Glomerular visceral epithelial cell (primary cell): ENCODE measurements around the gene CACNA1C.

Experiments
- DNase-seq: peaks from one replicate; pipeline ENCODE4 v3.0.0-alpha.2; 2016; ENCODE audit errors: extremely low spot score

CACNA1C gene

DNA sequence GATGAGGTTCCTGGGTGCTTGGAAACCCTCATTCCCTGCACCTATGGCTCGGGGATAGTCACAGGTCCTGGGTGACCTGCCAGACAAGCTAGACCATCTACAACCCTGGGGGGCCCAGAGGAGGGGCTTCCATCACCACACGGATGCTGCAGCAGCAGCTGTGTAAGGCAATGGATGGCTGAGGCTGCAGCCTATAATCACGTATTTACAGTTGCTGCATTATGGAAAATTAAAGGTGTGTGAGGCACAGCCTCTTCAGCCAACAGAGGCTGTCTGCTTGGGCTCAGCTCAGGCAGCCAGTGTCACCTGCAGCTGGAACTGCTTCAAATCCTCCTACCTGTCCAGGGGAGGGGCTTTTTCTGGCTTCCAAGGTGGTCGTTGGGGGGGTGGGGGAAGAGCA lies 268.1 kb downstream of the CACNA1C start:
- DNase-seq: no peak

DNA sequence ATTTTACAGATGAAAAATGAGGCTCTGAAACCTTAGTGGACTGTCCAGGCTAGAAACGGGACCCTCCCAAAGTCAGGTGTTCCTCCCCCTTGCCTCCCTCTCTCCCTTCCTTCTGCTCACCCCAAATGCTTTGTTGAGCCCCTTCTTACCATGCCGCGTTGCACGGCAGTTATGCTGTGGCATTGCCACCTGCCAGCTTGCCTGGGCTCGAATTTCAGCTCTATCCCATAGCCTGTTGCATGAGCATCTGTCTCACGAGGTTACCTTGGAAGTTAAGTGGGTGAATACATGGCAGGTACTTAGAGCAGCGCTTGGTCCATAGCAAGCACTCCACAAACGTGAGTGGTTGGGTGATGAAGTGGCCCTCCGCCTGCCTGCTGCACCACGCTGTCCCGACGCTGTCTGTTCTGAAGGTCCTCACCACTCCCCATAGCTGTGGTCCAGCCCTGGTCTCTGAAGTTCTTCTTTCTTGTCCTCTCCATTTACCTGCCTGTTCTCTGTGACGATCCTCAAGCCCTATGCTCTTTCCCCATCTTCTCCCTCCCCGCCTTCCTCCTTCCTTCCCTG lies 269.9 kb downstream of the CACNA1C start:
- DNase-seq: no peak

DNA sequence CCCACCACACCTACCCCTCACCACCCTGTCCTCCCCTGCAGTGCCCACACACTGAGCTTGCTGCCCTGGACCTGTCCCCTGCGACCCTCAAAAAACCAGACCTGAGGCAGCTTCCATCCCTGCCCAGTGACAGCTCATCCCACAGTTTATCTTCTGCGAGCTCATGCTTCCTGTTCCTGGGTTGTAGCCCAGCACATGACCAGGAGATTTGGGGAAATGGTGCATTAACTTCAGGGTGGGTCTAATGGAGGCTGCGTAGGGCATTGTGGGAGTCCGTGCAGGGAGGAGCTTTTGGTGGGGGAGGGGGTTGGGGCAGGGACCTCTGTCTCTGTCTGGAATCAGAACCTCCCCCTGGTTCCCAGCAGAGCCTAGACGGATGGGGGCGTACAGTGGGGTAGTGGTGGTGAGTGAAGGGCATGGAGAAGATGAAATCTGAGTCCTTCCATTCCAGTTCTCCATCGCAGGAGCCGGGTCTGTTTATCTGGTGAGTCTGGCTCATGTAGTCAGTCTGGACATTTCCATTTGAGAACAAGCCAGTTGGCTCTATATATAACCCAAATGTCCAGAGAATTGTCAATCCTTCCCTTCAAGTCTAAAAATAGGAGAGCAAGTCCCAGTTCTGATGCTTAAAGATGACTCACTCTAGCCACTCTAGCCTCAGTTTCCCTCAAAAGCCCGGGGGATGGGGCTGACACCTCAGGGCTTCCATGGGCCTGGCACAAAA lies 270.9 kb downstream of the CACNA1C start:
- DNase-seq: no peak

DNA sequence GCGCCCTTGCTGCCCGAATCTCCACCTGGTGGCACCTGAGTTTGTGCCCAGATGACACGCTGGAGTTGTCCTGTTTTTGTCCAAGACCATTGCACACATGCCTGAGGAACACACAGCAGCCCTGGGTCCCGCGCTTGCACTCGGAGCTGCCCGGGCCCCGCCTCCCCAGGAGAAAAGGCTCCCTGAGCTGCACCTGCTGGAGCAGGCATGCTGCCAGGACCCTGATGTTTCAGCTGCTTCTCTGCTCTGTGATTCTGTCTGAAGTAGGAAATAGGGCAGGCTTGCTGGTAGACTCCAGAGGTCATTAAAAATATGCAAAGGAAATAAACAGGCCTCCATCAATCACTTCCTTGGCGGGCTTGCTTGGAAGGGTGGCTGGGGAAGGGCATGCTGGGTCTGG lies 271.6 kb downstream of the CACNA1C start:
- DNase-seq: no peak

DNA sequence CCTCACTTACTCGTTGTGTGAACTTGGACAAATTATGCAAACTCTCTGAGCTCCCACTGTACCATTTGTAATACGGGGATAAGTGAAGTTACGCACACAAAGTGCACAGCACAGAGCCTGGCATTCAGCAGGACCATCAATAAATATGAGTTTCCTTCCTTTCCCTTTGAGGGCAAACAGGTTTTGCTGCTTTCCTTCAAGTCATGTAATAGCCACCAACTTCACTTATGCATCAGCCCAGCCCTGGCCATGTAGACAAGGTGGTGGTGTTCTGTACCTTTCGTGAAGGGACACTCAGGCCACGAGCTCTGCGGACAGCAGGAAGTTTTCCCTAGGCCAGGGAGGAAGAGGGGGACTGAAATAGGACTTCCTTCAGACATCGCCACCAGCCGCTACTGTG lies 272.7 kb downstream of the CACNA1C start:
- no peak for DNase-seq

DNA sequence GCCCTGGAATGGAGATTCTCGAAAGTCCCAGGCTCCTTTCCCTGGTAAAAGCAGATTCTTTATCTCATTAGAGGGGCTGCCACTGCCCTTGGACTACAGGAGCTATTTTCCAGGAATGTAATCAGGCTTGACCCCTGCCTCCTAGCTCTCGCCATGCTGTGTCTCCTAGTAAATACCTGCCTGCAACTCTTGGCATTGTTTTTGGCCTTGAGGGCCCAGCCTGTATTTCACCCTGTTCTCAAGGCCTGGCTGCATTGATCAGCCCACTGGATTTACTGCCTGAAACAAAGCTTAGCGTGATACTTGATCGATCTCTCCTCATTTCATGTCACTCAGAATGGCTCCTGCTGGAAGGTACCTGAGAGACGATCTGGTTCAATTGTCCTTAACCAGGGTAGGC lies 273.7 kb downstream of the CACNA1C start:
- no peak for DNase-seq

DNA sequence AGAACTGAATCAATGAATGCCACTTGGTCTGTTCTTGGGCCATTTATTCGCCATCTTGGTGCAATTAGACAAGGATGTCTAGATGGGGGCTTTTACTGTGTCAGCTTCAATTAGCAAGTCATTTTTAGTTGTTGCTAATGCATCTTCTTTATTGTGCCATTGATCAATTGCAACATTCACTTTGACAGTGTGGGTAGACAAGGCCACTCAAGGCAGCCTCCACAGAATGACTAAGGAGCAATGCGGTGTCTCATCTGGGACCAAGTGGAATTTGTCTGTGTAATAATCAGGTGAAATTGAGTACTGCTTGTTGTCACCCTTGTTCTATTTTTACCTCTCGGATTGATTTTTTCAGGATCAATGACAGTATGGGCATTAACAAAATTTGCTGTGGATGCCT lies 275.9 kb downstream of the CACNA1C start:
- no peak for DNase-seq

DNA sequence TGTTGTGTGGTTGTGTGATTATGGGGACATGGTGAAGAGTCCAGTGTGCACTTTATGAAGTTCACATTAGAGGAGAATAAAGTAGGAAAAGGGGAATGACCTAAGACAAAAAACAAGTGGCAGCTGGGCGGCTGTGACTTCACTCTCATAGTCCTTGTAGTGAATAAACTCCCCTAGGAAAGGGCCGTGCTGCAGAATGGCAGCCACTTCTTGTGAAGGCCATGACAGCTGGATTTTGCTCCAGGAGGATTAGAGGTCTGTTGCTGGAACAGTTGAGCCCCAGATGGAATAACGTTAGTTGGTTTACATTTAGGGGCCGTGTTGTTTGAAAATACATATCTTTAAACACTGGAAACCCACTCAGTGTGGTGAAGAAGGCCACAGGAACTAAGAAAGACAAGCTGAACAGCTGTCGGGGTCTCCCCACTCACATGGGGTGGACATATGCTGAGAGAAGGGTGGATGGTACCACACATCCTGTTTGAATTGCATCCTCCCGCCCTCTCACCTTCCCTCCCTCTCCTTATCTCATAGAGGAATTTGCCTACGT lies 276.9 kb downstream of the CACNA1C start:
- DNase-seq: no peak

DNA sequence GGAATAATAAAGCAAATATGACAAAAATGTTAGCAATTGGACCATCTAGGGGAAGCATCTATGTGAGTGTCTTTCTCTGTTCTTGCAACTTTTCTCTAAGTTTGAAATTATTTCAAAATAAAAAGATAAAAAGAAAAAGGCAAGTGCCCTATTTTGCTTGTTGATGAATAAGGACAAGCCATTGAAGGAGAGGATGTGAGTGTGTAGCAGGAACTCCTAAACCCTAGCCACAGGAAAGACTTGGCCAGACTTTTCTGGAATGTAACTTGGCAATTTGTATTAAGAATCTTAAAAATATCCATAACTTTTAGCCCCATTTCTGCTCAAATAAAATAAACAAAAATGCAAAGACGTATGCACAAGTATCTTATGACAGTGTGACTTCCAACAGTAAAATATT lies 279.4 kb downstream of the CACNA1C start:
- DNase-seq: no peak

DNA sequence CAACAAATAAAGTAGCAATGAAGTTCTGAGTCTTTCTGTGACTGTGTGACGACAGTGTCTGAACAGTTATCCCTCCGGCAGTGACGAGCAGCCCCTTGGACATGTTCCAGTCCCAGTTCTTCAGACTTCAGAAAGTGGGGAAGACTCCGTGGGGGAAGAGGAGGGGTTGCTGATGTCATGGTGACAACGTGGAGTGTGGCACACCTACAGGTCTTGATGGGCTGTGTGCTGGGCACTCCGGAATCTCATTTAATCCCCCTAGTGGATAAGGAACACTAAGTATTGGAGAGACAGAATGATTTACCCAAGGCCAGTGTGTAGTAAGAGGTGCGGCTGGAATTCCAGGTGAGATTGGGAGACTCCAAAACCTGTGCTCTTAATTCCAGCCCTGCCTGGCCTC lies 280.2 kb downstream of the CACNA1C start:
- no peak for DNase-seq

DNA sequence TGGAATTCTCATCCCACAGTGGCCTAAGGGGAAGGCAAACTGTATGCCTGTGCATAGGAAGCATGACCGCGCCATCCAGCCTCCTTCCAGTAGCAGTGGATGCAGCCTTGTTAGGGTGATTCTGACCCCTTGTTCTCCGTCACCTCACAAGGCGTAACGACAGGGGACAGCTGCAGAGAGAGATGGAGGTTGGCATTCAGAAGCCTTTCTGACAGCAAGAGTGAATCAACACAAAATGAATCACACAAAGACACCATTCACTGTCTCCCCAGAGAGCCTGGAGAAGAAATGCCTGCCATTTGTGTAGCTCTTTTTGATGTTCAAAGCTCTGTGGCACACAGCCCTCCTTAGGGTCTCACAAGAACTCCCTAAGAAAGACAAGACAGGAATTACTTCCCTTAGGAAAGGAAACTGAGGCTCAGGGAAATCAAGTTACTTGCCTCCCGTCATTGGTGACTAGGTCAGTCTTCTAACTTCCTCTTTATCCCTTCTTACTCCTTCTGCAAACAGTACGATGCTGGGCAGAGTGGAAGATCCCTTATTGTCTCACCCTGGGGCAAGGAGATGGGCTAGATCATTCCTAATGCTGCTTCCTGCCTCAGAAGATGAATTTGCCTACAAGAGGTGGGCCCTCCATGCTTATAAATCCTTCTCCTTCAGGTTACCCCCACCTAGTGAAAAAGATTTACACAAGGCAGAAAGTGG lies 280.9 kb downstream of the CACNA1C start:
- DNase-seq: no peak

DNA sequence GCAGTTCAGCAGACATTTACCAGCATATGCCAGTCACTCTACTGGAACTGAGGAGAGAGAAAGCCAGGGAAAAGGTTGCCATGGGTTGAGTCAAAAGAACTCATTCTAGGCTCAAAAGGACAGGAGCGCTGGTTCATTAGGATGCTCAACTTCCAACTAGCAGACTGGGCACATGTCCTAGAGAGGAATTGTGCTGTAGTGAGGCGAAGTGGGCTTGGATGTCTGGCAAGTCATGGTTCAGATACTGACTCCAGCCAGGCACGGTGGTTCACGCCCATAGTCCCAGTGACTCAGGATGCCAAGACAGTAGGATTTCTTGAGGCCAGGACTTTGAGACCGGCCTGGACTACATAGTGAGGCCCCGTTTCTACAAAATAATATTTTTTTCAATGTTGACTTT lies 281.5 kb downstream of the CACNA1C start:
- DNase-seq: no peak

DNA sequence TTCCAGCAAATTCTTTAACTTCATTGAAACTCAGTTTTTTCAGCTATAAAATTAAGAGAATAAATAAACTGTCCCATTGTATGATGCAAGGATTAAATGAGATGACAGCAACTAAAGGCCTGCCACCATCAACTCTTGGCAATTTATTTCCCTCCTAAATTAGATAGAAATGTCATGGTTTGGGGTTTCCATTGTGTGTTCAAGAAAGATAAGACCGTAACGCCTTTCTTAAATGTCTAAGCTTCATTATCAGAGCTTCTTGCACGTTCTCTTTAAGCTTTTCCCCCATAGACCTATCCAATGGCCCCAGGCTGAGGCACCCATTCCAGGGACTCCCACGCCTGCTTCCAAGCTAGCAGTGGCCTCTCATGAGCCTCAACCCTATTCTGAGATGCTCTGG lies 281.9 kb downstream of the CACNA1C start:
- DNase-seq: no peak

DNA sequence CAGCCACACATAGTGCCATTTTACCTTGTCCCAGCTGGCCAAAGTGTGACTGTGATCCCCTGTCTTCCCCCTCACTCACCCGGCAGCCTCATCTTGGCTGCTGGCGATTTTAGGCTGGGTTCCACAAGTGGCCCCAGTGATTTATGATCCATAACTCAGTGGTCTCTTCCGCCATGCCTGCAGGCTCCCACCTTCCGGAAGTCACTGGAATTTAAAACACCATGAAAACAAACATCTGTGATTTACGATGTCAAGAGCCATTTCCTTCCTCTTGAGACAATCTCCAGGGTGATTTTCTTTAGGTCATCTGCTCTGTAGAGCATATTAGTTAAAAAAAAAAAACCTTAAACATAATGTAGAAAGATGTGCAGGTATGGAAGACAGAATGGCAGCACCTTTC lies 282.3 kb downstream of the CACNA1C start:
- no peak for DNase-seq

DNA sequence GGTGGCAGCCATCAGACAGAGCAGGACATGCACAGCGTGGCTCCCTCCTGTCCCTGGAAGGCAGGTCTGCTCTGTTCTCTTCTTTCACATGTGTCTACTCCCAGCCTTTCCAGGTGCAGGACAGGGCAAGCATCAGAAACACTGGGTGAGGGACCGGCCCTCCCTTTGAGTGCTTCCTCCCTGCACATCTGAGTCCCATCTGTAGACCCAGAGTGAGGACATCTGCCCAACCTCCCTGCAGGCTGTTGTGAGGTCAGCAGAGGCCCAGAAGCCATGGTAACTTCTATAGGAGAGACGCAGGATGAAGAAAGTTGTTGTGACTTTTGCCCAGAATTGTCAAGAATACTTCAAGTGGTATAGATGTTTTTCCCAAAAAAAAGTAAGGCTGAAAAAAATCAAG lies 282.7 kb downstream of the CACNA1C start:
- DNase-seq: no peak

DNA sequence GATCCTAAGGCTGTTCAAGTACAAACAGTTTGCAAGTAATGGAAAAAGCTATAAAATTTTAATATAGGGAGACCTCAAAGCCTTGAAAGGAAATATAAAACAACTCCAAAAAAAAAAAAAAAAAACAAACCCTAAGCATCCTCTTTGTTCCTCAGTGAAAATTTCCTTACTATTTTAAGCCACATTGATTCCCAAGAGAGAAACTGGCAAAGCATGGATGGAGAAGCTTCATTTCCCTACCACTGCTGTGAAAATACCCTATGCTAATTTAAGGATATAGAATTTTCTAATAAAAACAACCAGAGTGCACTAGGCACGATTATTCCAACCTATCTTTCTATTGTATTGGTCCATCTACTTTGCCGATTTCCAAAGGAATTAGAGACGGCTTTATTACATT lies 283.1 kb downstream of the CACNA1C start:
- DNase-seq: no peak

DNA sequence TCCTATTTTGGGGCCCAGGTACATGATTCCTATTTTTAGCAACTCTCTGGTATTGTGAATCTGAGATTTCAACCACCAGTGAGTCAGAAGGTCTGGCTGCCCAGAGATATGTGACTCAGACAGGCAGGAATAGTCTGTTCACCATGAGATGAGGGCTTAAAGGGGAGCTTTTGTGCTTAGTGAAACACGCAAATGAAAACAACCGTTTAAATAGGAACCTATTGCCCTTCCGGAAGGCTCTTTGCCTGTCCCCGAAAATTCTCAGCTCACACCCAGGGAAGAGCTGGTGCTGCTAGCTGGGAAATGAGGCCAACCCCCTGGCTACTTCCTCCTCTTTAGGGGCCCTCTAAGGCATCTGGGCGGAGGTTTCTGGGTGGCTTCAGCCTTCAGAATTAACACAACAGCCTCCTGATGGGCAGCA lies 283.6 kb downstream of the CACNA1C start:
- DNase-seq: peak; percentile 76

DNA sequence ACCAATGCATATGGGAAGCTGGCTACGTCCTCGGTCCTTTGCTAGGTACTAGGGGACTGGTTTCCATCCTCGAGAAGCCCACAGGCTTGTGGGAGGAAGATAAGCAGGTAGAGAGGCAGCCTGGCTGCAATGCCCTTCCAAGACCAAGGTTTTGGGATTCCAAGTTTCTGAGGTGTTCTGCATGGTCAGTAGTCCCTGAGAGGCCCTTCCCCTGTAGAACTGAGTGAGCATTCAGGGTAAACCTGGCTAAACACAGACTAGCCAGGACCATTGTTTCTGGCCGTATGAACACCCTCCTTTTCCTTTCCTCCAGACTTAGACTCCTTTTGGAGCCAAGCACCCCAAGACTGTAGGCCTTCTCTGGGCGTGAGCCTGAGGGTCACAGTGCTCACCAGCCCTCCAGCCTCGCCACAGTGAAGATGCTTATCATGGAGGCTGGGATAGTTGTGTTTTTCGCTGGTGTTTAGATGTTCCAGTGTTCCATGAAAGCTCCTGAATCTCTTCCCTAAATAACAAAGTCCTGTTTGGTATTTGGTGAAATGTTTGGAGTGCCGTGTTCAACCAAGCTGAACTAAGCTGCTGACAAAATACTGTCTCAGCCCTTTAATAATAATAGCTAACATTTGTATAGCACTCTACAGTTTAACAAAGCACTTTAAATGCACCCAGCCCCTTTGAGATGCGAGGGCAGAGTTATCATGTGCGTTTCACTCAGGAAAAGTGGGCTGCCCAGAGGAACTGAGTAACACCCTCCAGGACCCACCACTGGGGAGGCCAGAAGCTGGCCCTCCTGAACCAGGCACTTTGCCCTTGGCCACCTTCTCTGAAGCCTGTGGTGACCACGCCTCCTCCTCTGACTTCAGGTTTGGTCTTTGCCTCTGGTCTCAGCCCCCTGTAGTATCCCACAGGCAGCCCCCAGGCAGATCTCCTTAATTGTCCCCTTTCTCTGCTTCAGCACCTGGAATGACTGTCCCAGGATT lies 284.5 kb downstream of the CACNA1C start:
- peak; percentile 21 for DNase-seq

DNA sequence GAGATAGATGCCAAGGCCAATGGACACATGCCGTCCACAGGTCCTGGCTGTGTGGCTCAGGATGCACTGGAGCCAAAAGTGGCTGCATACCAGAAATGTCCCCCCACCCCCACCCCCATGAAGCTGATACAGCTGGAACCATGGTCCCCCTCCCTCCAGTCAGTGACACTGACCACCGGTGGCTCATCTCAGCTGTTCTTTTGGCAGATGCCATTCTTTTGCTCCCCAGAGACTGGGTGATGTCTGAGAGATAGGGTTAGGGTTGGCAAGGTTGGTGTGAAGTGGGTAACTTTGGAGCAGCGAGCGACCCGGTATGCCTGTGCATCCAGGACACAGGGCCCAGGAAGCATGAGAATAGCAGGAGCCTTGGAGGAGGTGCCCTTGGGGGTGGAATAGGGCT lies 285.6 kb downstream of the CACNA1C start:
- DNase-seq: no peak

DNA sequence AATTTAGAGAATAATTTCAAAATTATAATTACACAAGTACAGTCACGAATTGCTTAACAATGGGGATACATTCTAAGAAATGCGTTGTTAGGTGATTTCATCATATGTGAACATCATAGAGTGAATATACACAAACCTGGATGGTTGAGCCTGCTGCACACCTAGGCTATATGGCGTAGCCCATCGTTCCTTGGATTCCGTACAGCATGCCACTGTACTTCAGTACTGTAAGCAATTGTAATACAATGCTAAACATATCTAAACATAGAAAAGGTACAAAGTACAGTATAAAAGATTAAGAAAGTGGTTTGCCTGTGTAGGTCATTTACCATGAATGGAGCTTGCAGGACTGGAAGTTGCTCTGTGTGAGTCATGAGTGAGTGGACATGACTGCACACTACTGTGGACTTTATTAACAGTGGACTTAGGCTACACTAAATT lies 286.2 kb downstream of the CACNA1C start:
- DNase-seq: peak; percentile 31

DNA sequence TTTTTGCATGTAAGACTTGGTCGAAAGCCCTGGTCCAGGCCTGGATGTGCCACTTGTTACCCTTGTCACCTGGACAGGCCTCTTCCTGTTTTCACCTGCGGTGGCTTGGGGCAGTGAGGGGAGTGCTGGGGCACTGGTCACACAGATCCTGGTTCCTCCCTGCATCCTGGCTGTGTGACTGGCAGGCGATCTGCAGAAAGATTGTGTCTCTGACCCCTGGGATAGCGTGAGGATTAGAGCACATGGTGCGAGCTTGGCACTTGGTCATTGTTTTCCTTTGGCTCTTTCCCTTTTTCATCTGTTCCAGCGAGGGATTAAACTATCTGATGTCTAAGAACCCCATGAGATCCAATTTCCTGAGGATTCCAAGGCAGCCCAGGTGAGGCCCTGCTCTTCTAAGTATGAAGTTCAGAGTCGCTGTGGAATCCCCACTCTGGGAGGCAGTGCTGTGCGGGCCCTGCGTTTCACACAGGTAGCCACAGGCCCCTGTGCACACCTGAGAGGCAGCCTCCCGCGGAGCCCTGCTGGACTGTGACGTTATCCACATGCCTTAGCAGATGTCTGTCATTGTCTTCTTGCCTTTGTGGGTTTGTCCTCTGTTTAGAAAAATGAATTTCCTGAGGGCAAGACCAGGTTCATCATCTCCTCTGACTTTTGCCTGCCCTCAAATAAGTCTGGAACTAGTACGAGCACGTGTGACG lies 288.4 kb downstream of the CACNA1C start:
- no peak for DNase-seq
